SJSA1 (cell line): Measurements from ENCODE around the gene CCDC152. TPM values are rescaled to one million over a fixed set of nuclear protein-coding genes. Genes with fewer than 3 reads are reported as not detected.

ENCODE experiments used
- DNase-seq, 2 experiments: peaks; one replicate each; pipeline ENCODE4 v3.0.0-alpha.2; 2015 to 2020; ENCODE audit warnings: low spot score in 2 of 2, low read depth in 1 of 2
- H3K27ac ChIP-seq: fragments of 250-450 bp; sonication (Bioruptor Pico); 2 replicates; pipeline ENCODE4 v1.5.1; 2020; ENCODE audit warnings: mild to moderate bottlenecking, moderate library complexity
- H3K27me3 ChIP-seq: fragments of 250-450 bp; sonication (Bioruptor Pico); replicated peaks from 2 replicates; pipeline ENCODE4 v1.5.1; 2020; ENCODE audit warnings: mild to moderate bottlenecking, moderate library complexity
- H3K36me3 ChIP-seq: fragments of 250-450 bp; sonication (Bioruptor Pico); 2 replicates; pipeline ENCODE4 v1.5.1; 2020; ENCODE audit warnings: mild to moderate bottlenecking
- H3K4me1 ChIP-seq: fragments of 250-450 bp; sonication (Bioruptor Pico); replicated peaks from 2 replicates; pipeline ENCODE4 v1.6.1; 2021; ENCODE audit warnings: mild to moderate bottlenecking
- H3K4me3 ChIP-seq: fragments of 250-450 bp; sonication (Bioruptor Pico); 2 replicates; pipeline ENCODE4 v1.5.1; 2020; ENCODE audit warnings: mild to moderate bottlenecking
- H3K9me3 ChIP-seq: fragments of 250-450 bp; sonication (Bioruptor Pico); replicated peaks from 2 replicates; pipeline ENCODE4 v1.5.1; 2020; ENCODE audit warnings: mild to moderate bottlenecking
- total RNA-seq: library from RNA; depleted of rRNA; stranded (reverse); fragments of >200 nt; shearing (Covaris generic); gene quantifications from 2 replicates; pipeline ENCODE4 v1.2.3, GENCODE V29; 2014

CCDC152 gene
- total RNA-seq, 1 experiment from 2014 or later = not detected

DNA sequence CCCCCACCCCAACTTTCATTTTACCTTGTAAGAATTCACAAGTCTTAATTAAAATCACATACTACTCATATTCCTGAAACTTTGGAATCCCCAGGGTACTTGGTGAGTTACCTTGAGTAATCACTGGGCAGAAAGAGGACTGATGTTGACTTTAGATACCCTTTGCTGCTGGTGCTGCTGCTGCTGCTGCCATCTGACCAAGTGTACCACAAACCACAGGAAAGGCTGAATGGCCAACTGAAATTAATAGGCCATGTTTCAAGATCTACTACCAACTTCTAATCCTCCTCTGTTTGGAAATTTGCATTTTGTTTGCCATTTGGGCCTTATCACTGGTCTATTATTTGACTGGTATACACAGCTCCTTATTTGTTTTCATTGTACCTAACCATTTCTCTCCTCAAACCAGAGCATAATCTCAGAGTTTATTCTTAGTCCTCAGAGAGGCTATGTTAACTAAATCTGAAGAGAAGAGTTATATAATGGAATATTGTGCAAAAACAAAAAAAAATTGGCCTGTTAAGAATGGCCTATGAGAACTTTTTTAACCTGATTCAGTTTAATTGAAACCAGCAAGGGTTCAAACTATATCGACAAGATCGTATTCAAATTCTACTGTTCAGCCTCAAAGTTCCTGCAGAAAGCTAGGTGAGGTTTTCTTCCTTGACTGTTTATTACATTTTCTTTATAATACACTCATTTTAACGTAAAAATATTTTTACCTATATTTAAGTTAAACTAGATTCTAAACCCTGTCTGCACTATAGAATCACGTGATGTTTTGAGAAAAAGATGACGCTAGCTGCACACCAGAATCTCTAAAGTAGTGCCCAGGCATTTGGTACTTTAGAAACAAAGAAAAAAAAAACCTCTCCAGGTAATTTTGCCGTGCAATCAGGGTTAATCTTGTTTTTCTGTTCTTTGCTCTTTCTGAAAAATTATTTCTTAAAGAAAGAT is 41.9 kb downstream of the CCDC152 start:
- no peaks in the 10 kb centered on the region for H3K9me3 ChIP-seq
- peaks cover 4% of the 10 kb centered on the region; the same call in 1 of the 2 replicates for H3K27me3 ChIP-seq
- no peaks in the 10 kb centered on the region for H3K4me1 ChIP-seq
- H3K4me3 ChIP-seq = no peak overlapping the region
- H3K27ac ChIP-seq = no peak overlapping the region
- DNase-seq = no peak
- H3K36me3 ChIP-seq = no peaks in the 10 kb centered on the region

DNA sequence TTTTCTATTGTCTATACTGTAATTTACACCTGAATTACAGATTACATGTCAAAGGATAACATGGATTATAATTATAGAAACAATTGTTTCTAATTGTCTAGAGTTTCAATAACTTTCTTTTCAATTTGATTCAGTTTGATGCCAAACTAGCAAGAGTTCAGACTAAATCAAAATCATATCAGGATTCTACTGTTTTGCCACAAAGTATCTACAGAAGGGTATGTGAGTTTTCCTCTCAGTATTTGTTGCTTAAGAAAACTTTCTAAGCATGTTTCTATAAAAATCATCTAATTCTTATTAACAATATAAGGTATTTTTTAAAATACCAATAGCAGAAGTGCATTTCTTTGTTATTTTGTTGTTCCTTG is 42.6 kb downstream of the CCDC152 start:
- Histone ChIP-seq H3K27me3 (peaks cover 4% of the 10 kb centered on the region; the same call in 1 of the 2 replicates), H3K4me3 (no peak overlapping the region), H3K27ac (no peak overlapping the region), H3K9me3 (no peaks in the 10 kb centered on the region), H3K4me1 (no peaks in the 10 kb centered on the region), H3K36me3 (no peaks in the 10 kb centered on the region)
- DNase-seq = no peak

DNA sequence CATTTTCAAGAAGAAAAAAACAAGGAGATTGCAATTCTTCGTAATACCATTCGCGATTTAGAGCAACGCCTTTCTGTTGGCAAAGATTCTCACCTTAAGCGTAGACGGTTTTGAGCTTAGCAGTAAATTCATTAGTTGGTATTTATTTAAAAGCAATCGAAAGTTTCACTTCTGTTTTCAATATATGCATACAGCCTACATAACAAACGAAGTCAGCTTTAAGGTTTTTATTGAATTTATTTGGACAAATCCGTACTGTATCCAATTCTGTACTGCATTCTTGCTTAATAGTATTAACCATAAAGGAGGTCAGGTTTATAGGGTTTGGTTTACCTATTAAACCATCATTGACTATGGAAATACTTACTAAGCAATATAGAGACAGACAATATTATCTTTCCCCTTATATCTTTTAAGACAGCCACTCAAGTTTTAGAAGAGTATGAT is 43.1 kb downstream of the CCDC152 start:
- no peak overlapping the region for H3K4me3 ChIP-seq
- peaks cover 4% of the 10 kb centered on the region; the same call in 1 of the 2 replicates for H3K27me3 ChIP-seq
- no peak overlapping the region for H3K27ac ChIP-seq
- no peaks in the 10 kb centered on the region for H3K36me3 ChIP-seq
- no peak for DNase-seq
- no peaks in the 10 kb centered on the region for H3K9me3 ChIP-seq
- no peaks in the 10 kb centered on the region for H3K4me1 ChIP-seq

DNA sequence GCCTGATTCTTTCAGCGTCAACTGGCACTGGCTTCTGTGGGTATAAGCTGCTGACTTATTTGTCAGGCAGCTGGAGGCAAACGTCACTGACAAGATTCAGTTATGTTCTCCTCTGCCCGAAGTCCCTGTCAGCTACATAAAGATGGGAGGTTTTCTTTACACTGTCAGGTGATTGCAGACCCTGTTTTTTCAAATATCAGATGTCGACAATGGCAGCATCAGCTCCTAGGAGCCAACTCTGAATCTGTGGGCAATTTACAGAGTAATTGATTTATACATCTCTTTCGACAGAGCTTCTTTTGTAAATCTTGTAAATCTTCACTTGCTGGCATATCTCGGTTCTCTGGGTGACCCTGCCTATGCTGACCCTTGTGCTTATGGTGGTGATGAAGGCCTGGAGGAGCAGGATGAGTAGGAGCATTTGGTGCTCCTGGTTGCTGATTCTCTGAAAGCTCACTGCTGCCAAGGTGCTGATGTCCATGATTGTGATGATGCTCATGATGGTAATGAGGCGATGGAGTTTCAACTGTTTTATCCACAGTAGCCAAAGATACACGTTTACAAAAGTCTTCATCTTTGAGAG is 44.2 kb downstream of the CCDC152 start:
- H3K36me3 ChIP-seq = no peaks in the 10 kb centered on the region
- no peak overlapping the region for H3K4me3 ChIP-seq
- no peak overlapping the region for H3K27ac ChIP-seq
- no peaks in the 10 kb centered on the region for H3K4me1 ChIP-seq
- H3K9me3 ChIP-seq = no peaks in the 10 kb centered on the region
- H3K27me3 ChIP-seq = peaks cover 4% of the 10 kb centered on the region; the same call in 1 of the 2 replicates
- DNase-seq = no peak

DNA sequence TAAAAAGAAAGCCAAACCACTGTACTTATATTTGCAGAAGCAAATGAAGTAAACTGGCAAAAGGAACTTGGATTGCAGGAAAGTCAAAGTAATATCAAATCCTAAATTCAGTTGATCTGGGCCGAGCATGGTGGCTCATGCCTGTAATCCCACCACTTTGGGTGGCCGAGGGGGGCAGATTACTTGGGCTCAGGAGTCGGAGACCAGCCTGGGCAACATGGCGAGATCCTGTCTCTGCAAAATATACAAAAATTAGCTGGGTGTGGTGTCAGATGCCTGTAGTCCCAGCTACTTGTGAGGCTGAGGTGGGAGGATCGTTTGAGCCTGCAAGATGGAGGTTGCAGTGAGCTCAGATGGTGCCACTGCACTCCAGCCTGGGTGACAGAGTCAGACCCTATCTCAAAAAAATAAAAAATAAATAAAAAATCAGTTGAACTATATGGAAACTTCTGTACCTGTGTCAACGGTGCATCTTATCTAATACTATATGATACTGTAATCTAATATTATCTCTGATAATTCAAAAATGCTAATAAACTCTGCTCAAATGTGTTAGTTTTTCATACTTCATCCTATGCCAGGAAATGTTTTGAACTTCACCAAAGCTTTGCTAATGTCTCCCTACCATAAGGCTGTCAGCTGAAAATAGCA is 45.0 kb downstream of the CCDC152 start:
- Histone ChIP-seq H3K27me3 (peaks cover 4% of the 10 kb centered on the region; the same call in 1 of the 2 replicates), H3K4me1 (no peaks in the 10 kb centered on the region), H3K27ac (no peak overlapping the region), H3K36me3 (no peaks in the 10 kb centered on the region), H3K9me3 (no peaks in the 10 kb centered on the region), H3K4me3 (no peak overlapping the region)
- no peak for DNase-seq

DNA sequence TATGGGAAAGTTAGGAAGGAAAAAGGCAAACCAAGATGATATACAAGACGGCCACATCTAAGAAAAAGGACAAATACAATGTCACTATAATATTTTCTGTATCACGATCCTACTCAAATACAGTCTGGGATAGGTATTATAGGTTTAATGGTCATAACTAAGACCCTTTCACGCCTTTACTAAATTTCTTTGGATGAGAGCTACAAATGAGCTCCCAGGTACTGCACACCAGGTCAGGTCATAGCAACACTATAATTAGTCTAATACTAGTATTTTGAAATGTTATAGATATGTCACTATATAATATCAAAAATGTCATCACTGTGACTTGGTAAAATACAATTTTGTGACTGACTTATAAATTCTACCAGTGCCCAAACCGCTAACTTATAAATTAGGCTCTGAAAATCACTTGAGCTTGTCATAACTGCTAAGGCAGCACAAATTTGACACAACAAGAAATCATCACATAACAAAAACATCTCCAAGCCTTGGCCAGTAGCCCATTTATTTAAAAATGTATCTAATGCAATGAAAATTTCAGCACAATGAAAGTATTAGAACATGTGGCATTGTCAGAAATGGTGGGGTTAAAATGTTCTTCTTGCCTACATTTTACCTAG is 48.2 kb downstream of the CCDC152 start:
- Histone ChIP-seq H3K27ac (no peak overlapping the region), H3K27me3 (0 out of 2 replicates have a peak, but pooled peaks cover under 1% of the 10 kb centered on the region), H3K4me3 (no peak overlapping the region), H3K36me3 (no peaks in the 10 kb centered on the region), H3K4me1 (no peaks in the 10 kb centered on the region), H3K9me3 (no peaks in the 10 kb centered on the region)
- no peak for DNase-seq

DNA sequence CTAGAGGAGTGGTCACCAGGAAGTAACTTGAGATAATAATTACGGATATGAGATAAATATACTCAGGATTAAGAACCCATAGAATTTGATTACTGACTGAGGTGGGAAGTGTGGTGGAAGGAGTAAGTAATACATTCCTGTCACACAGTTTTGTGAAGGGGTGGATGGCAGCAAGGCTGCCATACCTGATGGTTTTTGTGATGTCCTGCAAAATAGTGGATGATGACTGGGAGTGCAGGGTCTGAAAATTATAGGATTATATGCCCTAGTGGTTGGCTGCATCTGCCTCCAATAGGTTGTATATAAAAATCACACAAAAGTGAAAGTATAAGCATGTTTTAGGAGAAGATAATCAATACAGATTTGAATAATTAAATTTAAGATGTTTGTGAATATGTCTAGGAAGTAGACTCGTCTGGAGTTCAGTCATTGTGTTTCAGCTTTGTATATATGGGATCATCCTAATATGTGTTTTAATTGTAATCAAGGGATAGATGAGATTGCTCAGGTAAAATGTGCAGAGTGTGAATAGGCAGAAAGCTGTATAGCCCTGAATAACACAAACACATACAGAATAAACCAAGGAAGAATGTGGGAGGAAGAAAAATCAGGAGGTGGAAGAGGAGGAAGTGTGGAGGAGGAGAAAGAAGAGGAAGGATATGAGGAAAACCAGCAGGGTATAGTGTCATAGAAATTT is 49.5 kb downstream of the CCDC152 start:
- no peaks in the 10 kb centered on the region for H3K4me1 ChIP-seq
- H3K27me3 ChIP-seq = no peaks in the 10 kb centered on the region
- no peaks in the 10 kb centered on the region for H3K36me3 ChIP-seq
- no peak for DNase-seq
- no peak overlapping the region for H3K27ac ChIP-seq
- H3K9me3 ChIP-seq = no peaks in the 10 kb centered on the region
- no peak overlapping the region for H3K4me3 ChIP-seq

DNA sequence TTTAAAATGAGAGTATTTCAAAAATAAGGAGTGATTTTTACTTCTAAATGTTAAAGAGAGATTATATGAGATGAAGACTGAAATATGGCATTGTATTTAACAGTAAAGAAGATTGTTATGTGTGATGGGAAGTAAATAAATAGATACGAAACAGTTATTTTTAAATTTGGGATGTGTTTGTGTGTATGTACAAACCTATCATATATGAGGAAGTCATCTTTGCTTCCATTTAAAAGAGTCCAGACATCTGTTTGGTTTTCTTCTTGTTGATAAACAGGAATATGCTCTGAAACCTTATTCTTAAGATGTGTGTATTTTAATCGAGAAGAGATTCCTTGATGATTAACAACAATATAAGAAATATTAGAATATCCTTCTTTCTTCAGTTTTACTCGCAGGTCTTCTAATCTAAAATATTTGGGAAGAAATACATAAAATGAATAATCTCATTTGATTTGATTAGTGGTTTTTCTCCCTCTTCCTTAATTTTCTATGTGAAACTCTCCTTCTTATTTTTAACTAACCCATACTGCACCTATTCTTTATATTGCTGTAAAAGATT is 50.2 kb downstream of the CCDC152 start:
- Histone ChIP-seq H3K4me3 (no peak overlapping the region), H3K27me3 (no peaks in the 10 kb centered on the region), H3K9me3 (no peaks in the 10 kb centered on the region), H3K27ac (no peak overlapping the region), H3K36me3 (no peaks in the 10 kb centered on the region), H3K4me1 (no peaks in the 10 kb centered on the region)
- DNase-seq = no peak

DNA sequence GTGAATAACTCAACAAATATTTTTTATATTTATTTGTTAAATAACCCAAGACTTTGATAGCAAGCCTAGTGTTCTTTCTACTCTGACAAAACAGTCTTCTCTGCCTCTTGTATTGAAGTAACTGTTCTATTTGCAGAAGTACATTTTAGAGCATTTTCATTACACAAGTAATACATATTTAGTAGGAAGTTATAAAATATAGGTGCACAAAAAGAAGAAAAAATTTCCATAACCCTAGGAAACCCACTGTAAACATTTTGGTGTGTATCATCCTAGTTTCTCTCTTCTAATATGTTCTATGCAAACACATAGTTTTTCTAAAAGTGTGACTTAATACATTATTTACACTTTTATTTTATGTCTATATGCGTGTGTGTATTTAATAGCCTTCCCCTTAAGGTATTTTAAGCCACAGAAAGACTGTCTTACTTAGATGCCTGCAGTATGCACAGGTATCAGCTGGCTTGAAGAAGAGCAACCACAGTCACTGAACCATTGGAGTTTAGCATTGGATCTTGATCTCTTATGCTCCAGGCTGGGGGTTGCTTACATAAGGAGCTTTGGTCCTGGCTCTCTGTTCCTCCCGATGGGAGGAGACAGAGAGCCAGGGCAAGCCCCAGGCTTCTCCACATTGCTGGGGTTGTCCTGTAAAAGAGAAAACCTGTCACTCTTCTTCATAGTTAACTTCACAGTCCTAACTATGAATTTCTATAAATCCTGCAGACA is 51.3 kb downstream of the CCDC152 start:
- Histone ChIP-seq H3K36me3 (no peaks in the 10 kb centered on the region), H3K27me3 (no peaks in the 10 kb centered on the region), H3K4me3 (no peak overlapping the region), H3K9me3 (no peaks in the 10 kb centered on the region), H3K4me1 (no peaks in the 10 kb centered on the region), H3K27ac (no peak overlapping the region)
- no peak for DNase-seq

DNA sequence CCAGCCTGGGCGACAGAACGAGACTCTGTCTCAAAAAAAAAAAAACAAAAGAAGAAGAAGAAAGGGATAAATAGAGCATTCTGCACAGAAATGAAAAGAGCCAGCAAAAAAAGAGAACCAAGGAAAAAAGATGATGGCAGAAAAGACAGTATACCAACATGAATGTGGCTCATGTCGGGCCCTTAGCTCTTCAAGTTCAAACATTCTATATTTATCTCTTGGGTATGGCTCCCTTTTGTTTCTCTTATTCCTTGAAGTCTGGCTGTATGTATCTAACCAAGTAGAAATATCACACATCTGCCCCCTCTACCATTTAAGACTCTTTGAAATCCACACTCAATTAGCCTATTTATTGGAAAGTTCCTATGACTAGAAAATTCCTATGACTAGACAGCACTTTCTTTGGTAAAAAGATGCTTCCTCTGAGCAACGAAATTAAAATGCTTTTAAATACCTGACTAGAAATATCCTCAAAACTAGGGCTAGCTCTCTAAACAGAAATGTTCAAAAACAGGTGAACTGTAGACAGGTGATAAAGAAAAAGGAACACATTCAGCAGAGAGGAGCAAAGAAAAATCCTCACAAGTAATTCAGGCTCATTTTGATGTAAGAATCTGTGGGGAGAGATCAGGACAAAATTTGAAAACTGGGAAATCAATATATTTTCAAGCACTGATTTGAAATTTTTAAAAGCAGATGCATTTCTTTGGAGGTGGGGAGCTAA is 52.4 kb downstream of the CCDC152 start:
- DNase-seq = no peak
- H3K36me3 ChIP-seq = no peaks in the 10 kb centered on the region
- no peak overlapping the region for H3K27ac ChIP-seq
- H3K27me3 ChIP-seq = no peaks in the 10 kb centered on the region
- no peak overlapping the region for H3K4me3 ChIP-seq
- H3K4me1 ChIP-seq = no peaks in the 10 kb centered on the region
- H3K9me3 ChIP-seq = no peaks in the 10 kb centered on the region

DNA sequence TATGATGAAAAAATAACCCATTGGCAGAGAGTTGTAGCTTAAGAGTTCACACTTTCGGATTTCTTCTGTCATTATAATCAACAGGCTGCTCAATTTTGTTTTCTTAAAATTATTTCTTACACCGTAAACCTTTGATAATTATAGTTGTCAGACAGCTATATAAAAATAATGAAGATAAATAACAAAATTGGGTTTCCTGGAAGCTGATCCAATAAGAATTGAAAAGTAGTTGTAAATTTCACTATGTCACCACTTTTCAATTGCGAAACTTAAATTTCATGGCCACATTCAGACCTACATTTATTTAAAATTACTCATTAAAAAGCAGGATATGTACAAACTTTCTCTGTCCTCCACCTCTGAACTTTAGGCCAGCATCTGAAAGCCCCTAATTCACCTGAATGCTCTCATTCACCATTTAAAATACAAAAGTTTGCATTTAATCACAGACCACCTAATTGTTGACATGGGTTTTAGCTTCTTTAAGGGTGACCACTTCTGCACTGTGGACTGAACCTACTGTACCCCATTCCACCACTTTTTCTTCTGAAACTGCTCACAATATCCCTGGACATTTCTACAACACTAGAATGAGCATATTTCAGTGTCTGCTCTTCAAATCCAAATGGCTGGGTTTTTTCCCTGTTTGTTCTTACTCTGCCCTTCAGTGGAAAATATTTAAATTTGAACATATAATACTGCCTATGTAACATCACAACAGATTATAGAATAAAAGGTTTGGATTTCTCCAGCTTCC is 54.4 kb downstream of the CCDC152 start:
- no peak overlapping the region for H3K27ac ChIP-seq
- no peaks in the 10 kb centered on the region for H3K9me3 ChIP-seq
- no peak overlapping the region for H3K4me3 ChIP-seq
- no peak for DNase-seq
- no peaks in the 10 kb centered on the region for H3K4me1 ChIP-seq
- H3K36me3 ChIP-seq = no peaks in the 10 kb centered on the region
- no peaks in the 10 kb centered on the region for H3K27me3 ChIP-seq
